ENCODE results near the gene RIPK4.
"Not testable (repeated sequence)": the region's sequence is repeated elsewhere in the genome, so short reads cannot be mapped to it uniquely, and the experiment has no call there.

Gene RIPK4

DNA sequence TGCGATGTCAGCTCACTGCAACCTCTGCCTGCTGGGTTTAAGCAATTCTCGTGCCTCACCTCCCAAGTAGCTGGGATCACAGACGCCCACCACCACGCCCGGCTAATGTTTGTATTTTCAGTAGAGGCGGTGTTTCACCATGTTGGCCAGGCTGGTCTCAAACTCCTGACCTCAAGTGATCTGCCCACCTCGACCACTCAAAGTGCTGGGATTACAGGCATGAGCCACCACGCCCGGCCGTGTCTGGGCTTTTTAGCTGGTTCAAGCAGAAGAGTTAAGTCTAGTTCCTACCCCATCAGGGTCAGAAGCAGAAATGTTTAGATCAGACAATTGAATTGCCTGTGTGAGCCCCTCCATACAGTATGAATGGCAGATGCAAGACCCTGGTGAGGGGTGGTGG is 27.7 kb upstream of the RIPK4 start:
- no peak for DNase-seq

DNA sequence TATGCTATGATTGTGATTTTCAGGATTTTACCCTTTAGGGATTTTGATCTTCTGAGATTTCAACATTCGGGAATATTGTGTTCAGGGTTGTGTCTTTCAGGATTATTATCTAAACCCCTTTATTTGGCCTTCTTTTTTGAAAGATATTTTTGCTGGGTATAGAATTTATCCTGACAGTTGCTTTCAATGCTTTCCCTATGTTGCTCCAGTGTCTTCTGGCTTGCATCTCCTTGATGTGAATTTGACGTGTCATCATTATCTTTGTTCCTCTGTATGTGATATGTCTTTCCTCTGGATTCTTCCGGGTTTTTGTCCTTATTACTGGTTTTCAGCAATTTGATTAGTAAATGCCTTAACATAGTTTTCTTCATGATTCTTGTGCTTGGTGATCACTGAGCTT is 25.9 kb upstream of the RIPK4 start:
- DNase-seq, result no peak

DNA sequence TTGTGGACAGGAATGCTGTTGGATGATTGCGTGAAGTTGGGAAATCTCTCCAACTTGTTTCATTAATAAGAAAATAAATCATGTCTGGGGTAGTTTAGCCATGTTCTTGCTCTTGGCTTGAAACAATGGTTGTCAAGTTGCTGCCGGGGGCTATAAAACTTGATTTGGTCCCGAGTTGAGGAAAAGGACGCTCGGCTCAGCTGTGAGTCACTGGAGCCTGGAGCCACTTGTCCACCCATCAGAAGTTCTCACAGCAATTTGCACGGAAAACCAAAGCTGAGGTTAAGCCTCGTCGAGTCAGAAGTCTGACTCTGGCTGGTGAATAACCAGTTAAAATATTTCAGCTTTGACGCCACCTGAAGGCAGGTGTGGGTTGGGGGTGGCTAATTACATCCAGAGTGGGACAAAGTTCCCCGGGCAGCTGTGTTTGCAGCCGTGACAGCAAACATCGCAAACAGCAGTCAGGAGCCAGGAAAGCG is 19.7 kb upstream of the RIPK4 start:
- no peak for DNase-seq

DNA sequence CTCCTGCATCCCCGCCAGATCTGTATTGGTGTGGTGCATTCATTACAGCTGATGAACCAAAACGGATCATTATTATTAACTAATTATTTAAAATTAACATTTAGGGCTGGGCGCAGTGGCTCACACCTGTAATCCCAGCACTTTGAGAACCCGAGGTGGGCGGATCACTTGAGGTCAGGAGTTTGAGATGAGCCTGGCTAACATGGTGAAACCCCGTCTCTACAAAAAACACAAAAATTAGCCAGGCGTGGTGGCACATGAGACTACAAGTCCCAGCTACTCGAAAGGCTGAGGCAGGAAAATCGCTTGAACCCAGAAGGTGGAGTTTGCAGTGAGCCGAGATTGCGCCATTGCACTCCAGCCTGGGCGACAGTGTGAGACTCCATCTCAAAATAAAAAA is 18.4 kb upstream of the RIPK4 start:
- DNase-seq, result not testable (repeated sequence)

DNA sequence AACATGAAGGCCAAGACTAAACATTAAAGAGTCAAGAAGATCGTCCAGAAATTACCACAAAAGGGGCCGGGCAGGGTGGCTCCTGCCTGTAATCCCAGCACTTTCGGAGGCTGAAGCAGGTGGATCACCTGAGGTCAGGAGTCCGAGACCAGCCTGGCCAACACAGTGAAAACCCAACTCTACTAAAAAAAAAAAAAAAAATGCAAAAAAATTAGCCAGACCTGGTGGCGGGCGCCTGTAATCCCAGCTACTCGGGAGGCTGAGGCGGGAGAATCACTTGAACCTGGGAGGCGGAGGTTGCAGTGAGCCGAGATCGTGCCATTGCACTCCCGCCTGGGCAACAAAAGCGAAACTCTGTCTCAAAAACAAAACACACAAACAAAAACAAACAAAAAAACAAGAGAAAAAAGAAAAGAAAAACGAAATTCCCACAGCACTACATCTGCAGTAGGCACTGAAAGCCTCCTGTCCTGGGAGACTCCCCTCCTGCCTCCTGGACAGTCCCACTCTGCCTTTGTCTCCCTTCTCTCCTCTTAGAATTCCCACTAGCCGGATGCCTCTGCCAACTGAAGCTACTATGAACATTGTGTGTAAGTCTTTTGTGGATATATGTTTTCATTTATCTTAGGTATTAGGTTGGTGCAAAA is 17.7 kb upstream of the RIPK4 start:
- no peak for DNase-seq

DNA sequence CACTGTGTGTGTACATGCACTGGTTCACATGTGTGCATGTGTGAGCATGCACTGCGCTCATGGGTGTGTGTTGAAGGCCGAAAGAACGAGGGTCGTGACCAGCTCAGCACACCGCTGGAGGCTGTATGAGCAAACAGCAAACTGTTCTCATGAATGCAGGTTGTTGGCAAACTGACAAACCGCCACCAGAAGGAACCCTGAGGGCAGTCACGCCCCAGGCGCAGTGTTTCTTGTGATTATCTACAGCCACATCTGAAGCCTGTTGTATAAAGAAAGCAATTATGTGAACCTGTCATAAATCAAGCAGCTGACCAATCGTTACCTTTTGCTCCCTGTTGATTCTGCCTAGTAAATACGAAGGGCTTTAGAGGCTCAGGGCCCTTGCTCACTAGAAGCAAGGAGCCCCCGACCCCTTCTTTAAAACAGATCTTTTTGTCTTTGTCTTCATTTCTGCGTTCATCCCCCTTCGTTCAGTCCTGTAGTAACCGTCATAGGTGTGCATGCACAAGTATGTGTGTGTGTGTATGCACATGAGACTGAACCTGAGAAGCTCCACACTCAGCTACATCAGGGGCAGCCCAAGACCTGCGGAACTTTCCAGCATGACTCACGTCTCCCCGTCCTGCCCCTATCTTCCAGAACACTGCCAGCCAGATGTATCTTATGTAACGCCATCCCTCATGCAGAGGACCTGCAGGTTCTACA is 16.8 kb upstream of the RIPK4 start:
- DNase-seq, result no peak

DNA sequence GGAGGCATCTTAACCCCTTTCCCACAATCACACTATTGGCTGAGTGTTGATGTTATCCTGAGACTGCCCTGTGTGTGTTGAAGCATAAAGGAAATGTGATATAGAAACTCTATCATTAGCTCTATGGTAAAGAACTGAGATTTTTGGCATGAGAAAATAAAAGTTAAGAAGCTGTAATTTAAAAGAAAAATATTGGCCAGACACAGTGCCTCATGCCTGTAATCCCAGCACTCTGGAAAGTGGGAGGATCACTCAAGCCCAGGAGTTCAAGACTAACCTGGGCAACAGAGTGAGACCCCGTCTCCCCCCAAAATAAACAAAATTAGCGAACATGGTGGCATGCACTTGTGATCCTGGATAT is 14.2 kb upstream of the RIPK4 start:
- DNase-seq, result no peak

DNA sequence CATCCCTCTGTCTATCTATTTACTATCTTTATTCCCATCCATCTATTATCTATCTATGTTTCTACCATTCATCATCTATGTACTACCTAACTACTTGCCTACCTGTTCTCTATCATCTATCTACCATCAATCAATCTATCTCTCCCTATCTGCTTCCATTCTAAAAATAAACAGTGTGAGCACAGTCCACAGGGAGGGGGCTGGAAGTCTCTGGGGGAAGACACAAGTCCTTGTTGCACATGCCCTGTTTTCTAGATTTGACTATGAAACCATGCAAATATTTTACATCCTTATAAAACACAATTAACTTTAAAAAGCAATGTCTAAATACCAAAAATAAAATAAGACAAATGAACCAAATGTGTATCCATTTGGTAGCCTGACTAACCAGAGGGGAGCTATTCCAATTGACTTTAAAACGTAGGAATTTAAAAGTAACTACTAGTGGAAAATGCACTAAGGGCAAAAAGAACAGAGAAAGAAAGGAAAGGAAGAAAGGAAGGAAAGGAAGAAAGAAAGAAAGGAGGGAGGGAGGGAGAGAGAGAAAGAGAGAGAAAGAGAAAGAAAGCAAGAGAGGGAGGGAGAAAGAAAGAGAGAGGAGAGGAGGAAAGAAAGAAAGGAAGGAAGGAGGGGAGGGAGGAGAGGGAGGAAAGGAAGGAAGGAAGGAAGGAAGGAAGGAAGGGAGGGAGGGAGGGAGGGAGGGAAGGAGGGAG is 13.6 kb upstream of the RIPK4 start:
- no peak for DNase-seq

DNA sequence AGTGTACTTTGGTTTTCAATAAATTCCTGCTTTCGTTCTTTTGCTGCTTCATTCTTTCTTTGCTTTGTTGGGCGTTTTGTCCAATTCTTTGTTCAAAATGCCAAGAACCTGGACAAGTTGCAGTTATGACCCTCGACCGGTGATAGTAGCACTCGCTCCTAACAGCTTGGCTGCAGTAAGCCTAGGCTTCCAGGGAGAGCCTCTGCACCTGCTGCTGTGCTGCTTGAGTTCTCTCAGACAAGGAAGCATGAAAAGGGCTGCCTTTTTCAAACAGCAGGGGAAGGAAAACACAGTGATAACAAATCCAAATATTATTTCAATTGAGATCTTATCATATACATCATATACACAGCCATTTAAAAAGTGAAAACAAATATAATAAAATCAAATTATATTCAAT is 12.8 kb upstream of the RIPK4 start:
- DNase-seq, result no peak

DNA sequence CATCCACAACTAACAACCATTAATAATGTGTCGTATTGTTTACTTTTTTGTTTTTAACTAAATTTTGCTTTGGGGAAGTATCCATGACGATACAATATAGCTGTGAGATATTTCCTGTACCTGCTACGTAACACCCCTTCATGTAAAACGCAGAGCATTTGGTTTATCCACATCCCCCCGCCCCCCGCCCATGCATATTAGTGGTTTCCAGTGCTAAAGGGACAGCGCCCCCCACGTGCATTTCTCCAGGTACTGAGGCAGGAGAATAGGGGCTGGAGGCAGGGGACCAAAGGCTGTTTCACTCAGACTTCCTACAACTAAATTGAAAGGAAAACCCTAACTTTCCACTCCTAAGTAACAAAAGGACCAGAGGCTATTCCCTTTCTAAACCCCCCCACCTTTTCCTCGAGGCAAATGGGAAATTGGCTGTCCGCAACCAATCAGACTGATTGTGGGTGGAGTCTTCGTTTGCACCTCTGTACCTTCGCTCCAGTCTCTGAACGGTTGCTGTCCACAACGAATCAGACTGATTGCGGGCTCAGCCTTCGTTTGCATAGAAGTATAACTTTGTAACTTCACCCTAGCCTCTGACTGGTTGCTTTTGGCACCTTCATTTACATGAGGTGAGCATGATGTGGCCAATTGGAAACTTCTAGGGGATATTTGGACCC is 12.2 kb upstream of the RIPK4 start:
- no peak for DNase-seq

DNA sequence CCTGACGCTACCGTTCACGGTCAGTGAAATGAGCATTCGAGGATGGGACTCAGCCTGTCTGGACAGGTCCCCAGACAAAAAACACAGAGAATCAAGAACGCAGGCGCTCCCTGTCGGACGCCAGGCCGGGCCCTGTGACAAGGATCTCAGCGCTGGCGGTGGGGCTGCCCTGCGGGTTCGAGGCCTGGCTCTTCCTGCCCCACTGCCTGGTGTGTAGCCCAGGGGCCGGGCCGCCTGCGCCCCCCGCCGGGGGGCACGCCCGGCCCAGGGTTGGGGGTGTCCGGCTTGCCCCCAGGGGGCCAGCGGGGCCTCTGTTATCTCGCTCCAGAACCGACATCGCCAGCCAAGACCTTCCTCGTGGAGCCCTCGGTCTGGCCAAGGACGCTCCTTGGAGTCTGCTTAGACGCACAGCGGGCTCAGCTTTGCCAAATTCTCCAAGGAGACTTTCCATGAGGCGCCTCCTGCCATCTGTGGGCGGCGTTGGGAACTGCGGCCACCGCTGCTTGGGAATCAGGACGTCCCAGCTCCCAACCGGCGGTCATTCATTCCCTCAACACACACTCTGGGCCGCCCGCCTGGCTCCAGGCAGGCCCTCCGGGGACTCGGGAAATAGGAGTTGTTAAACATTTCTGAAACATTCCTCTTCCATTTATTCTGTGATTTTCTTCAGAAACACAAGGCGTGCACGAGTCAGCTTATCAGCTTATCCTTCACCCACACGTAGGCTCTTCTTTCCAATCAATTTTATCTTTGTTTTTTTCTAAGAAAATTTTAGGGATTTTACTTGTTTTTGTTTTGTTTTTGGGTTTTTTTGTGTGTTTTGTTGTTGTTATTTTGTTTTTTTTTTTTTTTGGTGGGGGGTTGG is 11.3 kb upstream of the RIPK4 start:
- DNase-seq, result no peak

DNA sequence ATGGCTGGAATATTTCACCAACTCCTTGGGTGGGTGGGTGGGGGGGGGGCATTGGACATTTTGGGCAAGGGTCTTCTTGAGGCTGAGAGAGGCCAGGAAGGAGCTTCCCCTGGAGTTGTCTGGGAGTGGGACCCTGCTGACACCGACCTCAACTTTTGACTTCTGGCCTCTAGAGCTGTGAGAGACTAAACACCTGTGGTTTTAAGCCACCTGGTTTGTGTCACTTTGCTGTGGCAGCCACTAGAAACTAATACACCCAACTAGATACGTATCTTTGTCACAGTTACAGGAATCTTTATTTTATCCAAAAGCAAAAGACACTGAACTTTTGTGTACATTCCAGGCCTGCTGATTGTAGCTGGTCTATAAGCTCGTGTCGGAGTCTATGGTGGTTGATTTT is 9.9 kb upstream of the RIPK4 start:
- DNase-seq, result no peak

DNA sequence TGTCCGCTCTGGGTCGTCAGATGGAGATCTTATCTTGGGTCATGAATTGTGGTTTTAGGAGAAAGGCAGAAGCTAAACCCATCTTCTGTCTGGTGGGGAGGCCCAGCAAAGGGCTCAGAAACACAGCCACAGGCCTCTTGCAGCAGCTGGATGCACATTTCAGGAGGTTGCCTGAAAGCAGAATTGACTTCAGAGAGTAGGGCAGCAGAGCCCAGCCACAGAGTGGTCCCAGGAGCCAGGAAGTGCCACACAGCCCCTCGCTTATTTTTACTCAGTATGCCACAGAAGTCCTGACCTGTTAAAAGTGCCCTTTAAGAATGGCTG is 8.3 kb upstream of the RIPK4 start:
- no peak for DNase-seq

DNA sequence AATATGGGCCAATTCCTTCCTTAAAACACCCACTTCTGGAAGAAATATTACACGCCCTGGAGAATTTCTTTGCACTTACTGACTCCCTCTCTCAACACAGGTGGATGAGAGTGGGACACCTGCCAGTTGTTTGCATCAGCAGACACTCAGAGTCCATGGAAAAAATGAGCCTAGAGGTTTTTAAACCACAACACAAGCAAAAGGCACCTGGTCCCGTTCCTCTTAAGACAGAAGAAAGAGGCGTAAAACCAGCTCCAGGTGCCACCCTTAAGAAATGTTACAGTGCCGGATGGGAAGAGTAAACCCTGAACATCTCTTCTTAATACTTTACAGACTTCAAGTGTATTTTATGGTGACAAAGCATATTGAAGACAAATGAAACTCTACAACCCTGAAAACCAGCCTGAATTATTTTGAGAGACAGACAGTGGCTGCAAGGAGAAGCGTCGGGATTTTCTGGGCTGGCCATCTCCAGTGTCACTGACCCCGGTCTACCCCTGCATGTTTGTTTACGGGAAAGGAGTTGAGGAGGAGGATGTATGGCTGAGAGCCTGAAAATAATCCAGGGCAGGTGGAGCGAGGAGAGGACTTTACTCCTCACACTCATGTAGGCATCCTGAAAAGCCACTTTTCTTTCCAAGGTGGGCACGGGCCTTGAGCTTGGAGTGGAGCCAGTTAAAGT is 7.8 kb upstream of the RIPK4 start:
- no peak for DNase-seq

DNA sequence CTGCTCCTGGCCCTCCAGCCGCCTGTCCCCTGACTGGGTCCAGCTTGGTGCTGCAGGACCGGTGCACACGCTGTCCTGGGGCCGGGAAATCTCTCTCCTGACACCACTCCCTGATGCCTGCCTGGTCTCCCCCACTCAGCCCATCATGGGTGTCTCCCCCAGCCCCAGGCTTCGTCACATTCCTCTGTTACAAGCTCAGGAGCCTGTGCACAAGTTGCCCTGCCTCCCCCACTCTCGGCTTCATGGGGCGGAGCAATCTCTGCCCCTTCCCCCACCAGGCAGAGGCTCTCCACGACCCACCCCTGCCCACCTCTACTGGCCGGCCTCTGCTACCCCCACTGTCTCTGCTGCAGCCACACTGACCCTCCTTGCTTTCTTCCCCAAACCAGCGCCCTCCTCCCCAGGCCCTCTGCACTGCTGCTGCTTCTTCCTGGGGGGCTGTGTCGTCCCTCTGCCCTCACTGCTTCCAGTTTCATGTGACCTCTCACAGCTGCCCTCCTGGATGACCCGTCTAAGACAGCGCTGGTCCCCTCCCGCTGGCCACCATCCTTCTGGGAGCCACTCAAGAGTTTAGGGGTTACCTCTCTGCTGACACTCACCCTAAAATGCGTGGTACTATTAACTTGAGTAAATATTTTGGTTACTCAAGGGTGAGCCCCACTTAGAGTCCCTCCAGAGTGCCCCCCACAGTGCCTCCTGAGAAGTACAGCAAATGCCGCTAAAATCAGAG is 5.7 kb upstream of the RIPK4 start:
- DNase-seq, result no peak

DNA sequence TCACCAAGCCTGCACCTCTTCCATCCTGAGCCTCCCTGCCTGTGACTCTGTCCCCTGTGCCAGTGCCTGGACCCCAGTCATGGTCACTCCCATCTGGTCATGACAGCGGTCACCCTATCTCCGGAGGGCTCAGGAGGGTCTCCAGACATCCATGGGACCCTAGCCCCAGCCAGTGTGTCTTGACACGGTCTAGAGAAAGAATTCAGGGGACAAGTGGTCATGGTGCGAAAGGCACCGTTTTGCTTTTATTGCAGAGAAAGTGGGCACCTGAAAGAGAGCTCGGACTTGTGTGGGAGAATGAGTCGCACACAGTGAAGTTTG is 4.7 kb upstream of the RIPK4 start:
- no peak for DNase-seq

DNA sequence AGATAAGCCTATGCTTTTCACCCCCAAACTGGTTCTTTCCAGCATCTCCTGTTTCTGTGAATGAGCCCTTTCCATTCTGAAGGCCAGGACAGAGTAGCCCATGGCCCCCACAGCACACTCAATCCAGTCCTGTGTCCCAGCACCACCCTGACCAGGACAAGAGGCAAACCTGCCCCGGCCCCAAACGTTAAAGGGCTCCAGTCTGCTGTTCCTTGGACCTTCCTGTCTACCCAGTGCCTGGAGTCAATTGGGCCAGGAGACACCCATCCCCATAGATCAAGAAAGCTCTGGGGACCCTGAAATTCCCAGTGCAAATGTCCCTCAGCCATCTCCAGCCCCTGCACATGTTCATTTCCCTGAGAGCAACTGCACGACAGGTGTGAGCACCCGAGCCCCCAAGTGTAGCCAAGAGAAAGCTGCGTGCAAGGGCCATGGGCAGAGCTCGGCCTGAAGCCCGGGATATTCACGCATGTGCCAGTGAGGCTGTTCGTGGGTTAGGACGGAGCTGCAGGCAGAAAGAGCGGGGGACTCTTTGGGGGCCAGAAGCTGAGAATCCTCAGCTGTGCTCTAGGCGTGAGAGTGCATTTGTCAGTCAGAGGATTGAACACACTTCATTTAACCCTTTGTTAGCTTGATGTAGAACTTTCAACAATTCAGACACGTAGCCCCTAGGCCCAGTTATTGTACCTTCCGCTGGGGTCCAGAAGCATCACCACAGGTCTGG is 4.2 kb upstream of the RIPK4 start:
- no peak for DNase-seq

DNA sequence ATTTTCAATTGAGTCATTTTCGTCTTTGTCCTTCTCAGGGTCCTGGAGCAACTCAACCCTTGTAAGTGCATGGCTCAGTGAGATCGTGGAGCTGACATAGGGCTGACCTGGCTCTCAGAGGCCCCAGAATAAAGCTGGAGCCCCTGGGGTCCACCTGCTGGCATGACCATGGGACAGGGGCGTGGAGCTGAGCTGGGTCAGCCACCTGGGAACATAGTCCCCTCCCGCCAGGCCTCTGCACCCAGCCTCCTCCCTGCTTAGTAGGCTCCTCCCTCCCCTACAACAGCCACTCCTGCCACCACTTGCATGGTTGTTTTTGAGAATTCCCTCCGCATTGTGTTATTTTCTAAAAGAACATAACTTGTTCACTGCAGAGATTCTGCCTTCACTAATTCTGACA is 3.1 kb upstream of the RIPK4 start:
- DNase-seq, result no peak

DNA sequence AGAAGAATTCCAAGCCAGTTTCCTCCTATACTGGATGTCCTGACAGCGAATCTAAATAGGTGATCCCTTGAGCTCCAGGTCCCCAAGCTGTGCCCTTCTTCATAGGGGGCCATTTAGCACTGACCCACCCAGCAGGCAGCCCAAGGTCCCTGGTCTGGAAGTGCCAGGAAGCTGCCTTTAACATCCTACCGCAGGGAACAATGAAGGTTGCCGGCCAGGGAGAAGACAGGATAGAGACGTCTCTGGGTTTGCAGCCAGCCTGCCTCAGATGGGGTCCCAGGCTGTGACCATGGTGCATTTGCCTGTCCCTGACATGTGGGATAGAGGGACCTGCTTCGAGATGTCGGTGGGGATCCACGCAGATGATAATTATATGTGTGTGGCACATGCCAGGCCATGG is 2.7 kb upstream of the RIPK4 start:
- DNase-seq, result no peak

DNA sequence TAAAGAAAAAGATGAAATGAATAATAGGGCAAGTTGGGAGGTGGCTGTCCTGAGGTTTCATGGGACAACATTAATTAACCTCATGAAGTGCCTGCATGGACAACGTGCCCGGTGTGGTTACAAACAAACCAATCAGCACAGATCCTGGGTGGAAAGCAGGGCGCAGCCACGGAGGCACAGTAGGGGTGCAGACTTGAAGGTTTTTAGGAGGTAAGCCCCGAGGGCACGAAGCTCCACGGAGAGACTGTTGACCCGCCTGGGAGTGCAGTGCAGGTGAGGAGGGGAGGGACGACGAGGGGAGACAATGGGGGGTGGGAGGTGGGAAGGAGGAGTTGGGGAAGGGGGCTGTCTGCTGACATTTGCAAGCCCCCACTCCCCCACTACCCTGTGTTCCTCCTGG is 2.3 kb upstream of the RIPK4 start:
- DNase-seq, result no peak

DNA sequence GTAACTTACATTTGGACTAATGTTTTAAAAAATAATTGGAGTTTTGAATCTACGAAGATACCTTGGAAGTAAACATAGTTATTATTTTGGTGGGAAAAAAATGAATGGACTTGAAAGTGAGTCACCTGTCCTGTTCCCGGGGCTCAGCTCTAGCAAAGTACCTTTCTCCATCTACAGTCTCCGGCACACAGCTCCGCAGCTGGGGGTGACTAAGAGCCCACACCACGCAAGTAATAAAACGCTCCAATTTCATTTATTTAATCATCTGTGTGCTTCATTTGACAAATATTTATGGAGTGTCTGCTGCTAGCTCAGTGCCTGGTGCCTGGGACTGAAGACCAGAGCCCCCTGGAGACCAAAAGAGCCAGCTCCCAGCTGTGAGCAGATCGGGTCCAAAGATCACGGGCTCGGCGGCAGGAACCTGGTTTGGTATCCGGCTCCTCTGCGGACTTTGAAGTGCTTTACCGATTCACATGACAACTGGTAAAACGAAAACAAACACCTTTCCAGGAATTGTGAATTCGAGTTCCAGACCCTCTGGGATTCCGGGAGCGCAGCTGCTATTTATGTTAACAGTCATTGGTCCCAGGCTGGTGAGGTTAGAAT is 1.7 kb upstream of the RIPK4 start:
- no peak for DNase-seq

Data from NK-92 treated with Interleukin-12 subunit alpha and Interleukin-12 subunit beta, amount 100 ng/mL, for 24 hours (cell line).